ENCODE measurements around the gene LYSET. TPM values are rescaled to one million over a fixed set of nuclear protein-coding genes. Genes with fewer than 3 reads are reported as not detected.

LYSET gene
- total and polyA plus RNA-seq, 9 of the 15 experiments (the other 6 are each of a cell fraction or from before 2014, with no cell fraction given): 7.6 to 36.6 (median 15.9) TPM

- H3K4me1 ChIP-seq (replicated peaks in 1 of 2; ENCODE audit: control insufficient read depth in 2 of 2, insufficient read depth in 2 of 2, low read length in 2 of 2): peaks cover 3% of the 10 kb centered on the region in 2 experiments; a peak in 3 of 5 replicates
- POLR2A ChIA-PET: interaction anchor here (0.8 kb wide), 1 partner anchor 29 kb away, joined by 3 read pairs; no protein-coding TSS in a partner anchor
- TF ChIP-seq SAP30 (IDR thresholded peaks at IDR 0.05; ENCODE audit: borderline replicate concordance, insufficient read depth, low read depth, low read length, poor library complexity, severe bottlenecking) (no peak), HMGN3 (IDR thresholded peaks at IDR 0.05; ENCODE audit: borderline replicate concordance, extremely low read depth, insufficient read length, low read depth, low read length) (no peak), RBM14 (IDR thresholded peaks at IDR 0.05; ENCODE audit: borderline replicate concordance, insufficient read depth, low read depth, low read length) (no peak), BHLHE40 (IDR thresholded peaks at IDR 0.05; ENCODE audit: low read length) (no peak), PPARD (CRISPR knock-in tag; IDR thresholded peaks at IDR 0.05) (no peak), DEAF1 (CRISPR knock-in tag; IDR thresholded peaks at IDR 0.05) (no peak), CREBBP (IDR thresholded peaks at IDR 0.05; ENCODE audit: low read depth, low read length) (no peak), ZFP36 (IDR thresholded peaks at IDR 0.05; ENCODE audit: low read depth, low read length, partially characterized antibody) (no peak), POLR2B (IDR thresholded peaks at IDR 0.05; ENCODE audit: low read depth, partially characterized antibody) (no peak), RFX7 (CRISPR knock-in tag; IDR thresholded peaks at IDR 0.05) (no peak)
- 13% methylated on average over 11 of the region's 13 CpGs for WGBS (ENCODE audit: insufficient coverage, low coverage, missing lambda C conversion rate)
- CTCF ChIA-PET (ENCODE audit: low intra/inter-chr PET ratio): no interaction called here
- in situ Hi-C loops (cut with MboI) (loop anchor here (10.0 kb wide), 1 partner anchor 188 kb away; no protein-coding TSS in a partner anchor), intact Hi-C loops (cut with micrococcal nuclease) (no loop called here)
- DNase-seq (ENCODE audit: extremely low read depth in 1 of 4, low spot score in 3 of 4) (no peak), FAIRE-seq (no peak), ATAC-seq (no peak)
- H3K27ac ChIP-seq (ENCODE audit: extremely low read depth, low read depth, low read length): no peak overlapping the region
- no peak overlapping the region for H3K4me2 ChIP-seq (ENCODE audit: insufficient read depth, low read length)
- no peak overlapping the region for H3K9ac ChIP-seq (ENCODE audit: insufficient read depth in 1 of 2, low read depth in 2 of 2, low read length in 2 of 2)
- no peak overlapping the region for H3K4me3 ChIP-seq
- no peaks in the 10 kb centered on the region for H3K79me2 ChIP-seq (ENCODE audit: control insufficient read depth, insufficient read depth, low read length)
- peaks cover 3 to 12% of the 10 kb centered on the region in 2 experiments; a peak in 2 of 5 replicates for H3K27me3 ChIP-seq (ENCODE audit: control insufficient read depth in 2 of 2, insufficient read depth in 2 of 2, low read length in 2 of 2)
- no peaks in the 10 kb centered on the region for H4K20me1 ChIP-seq (replicated peaks; ENCODE audit: control insufficient read depth, insufficient read depth, low read length)
- no TSS peak for BruUV-seq (replicated peaks)
- no peak overlapping the region for H2AFZ ChIP-seq (ENCODE audit: low read depth, low read length)
- no peaks in the 10 kb centered on the region for H3K36me3 ChIP-seq (ENCODE audit: control insufficient read depth, insufficient read depth, low read length)
- H3K9me1 ChIP-seq (ENCODE audit: control insufficient read depth, insufficient read depth, low read length): no peaks in the 10 kb centered on the region
- no peaks in the 10 kb centered on the region for H3K9me3 ChIP-seq (replicated peaks; ENCODE audit: control insufficient read depth, insufficient read depth, low read depth, low read length)
These were observed 42.1 kb upstream of the LYSET start for GRCh38 chr14:93142854-93143652.

Measured in K562 (cell line).